Hindlimb muscle (tissue), 1 donor: ENCODE results near the gene ALDH3B1. TPM values are rescaled to one million over a fixed set of nuclear protein-coding genes. Genes with fewer than 3 reads are reported as not detected.

Experiments
- DNase-seq: peaks from one replicate; pipeline ENCODE4 v3.0.0-alpha.2; 2013
- polyA plus RNA-seq: library from polyadenylated mRNA; unstranded; fragments of 120-200 nt; gene quantifications from one replicate; pipeline ENCODE4 v1.2.1, GENCODE V29; 2013; ENCODE audit not compliant: insufficient read length

The ALDH3B1 gene
- polyA plus RNA-seq, 1 donor: 17.0 TPM

DNA sequence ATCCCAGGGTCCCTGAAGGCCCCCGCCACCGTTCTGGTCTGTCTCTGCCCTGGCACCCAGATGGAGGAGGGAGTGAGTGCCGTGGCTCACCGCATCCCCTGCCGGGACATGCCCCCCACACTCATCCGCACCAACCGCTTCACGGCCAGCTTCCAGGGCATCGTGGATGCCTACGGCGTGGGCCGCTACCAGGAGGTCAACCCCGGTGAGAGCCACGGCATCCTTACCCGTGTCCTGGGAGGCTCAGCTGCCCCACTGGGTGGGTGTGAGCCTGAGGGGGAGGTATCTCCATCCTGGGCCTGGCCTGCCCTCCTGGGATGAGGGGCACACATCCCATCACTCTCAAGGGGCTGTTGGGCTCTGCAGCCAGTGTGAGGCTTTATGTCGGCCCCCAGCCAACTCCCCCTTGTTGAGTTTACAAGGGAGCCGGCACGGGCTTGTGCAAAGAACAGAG is 34.8 kb downstream of the ALDH3B1 start:
- DNase-seq: no peak

DNA sequence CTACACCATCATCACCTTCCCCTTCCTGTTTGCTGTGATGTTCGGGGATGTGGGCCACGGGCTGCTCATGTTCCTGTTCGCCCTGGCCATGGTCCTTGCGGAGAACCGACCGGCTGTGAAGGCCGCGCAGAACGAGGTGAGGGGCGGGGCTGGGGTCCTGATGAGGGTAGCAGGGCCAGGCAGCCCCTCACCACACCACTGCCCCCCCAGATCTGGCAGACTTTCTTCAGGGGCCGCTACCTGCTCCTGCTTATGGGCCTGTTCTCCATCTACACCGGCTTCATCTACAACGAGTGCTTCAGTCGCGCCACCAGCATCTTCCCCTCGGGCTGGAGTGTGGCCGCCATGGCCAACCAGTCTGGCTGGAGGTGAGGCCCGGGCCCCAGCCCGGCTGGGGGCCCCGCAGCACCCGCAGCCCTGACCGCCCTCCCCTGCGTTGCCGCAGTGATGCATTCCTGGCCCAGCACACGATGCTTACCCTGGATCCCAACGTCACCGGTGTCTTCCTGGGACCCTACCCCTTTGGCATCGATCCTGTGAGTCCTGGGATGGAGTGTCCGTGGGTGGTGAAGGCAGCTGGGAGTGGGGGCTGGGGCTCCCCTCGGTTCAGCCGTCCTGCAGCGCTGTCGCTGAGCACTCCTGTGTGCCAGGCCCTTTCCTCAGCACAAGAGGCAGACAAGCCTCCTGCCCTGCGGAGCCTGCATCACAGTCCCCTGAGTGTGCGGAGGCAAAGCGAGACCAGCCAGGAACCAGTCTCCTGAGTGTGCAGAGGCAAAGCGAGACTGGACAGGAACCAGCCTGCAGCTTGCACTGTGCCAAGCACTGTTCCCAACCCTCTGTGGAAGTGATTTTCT is 37.5 kb downstream of the ALDH3B1 start:
- DNase-seq: no peak

- DNase-seq: no peak
Measured at GRCh38 chr11:68048681-68049508, 38.8 kb downstream of the ALDH3B1 start.

- no peak for DNase-seq
Measured at GRCh38 chr11:68049509-68050370, 39.6 kb downstream of the ALDH3B1 start.

- no peak for DNase-seq
Measured at GRCh38 chr11:68050371-68050841, 40.3 kb downstream of the ALDH3B1 start.

GRCh38 chr11:68051191-68052136 is 41.3 kb downstream of the ALDH3B1 start:
- no peak for DNase-seq

DNA sequence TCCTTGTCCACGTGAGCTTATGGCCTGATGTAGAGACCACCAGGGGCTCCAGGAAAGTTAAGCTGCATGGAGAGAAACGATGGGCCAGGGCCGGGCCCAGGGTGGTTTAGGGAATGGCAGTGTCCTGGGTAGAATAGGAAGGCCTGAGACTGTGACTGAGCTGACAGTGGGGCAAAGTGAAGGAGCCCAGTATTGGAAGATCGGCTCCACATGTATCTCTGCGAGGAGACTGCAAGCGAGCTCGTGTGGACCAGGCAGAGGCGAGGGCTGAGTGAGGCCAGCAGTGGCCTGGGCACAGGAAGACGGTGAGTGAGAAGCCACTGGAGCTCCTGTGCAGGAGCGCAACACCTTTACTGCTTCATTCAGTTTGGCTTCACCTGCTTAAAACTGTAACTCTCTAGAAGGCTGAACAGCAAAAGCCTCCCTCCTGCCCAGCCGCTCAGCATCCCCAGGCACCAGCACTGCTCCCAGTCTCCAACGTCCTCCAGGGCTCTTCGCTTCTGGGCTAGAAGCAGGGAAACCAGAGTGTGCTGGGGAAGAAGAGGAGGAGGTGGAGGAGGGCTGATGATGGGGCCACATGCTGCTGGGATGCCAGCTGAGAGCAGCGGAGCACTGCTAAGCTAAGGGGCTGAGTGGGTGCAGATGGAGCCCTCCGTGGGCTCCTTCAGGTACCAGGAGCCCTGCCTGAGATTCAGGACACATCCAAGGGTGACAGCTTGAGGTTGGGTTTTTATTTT is 42.2 kb downstream of the ALDH3B1 start:
- no peak for DNase-seq

DNA sequence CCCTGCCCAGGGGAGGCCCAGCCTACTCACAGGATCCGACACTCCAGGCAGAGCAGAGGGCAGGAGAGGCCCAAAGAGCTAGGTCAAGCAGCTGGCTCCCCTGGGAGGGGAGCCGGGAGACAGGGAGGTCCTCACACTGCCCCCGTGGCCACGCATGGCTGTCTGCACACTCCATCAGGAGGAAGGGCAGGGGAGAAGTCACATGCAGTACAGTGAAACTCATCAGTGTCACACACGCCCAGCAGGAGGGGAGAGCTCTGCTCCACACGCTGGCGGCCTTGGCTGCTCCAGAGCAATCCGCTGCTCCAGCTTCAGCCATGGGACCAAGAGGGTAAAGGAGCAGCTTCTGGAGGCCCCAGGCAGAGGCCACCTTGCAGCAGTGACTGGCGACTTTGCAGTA is 43.0 kb downstream of the ALDH3B1 start:
- no peak for DNase-seq

- DNase-seq: no peak
Measured at GRCh38 chr11:68053981-68054812, 44.1 kb downstream of the ALDH3B1 start.

- no peak for DNase-seq
Measured at GRCh38 chr11:68056317-68057285, 46.5 kb downstream of the ALDH3B1 start.

DNA sequence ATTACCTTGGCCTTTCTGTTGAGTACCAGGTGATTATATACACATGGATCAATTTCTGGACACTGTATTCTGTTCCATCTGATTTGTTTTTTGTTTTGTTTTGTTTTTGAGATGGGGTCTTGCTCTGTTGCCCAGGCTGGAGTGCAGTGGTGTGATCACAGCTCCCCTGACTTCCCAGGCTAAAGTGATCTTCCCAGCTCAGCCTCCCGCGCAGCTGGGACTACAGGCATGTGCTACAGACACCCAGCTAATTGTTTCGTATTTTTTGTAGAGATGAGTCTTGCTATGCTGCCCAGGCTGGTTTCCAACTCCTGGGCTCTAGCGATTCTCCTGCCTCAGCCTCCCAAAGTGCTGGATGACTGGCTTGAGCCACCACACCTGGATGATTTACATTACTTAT is 47.7 kb downstream of the ALDH3B1 start:
- no peak for DNase-seq

- DNase-seq: no peak
Measured at GRCh38 chr11:68061508-68061907, 51.4 kb downstream of the ALDH3B1 start.

GRCh38 chr11:68064926-68065325 is 54.8 kb downstream of the ALDH3B1 start:
- DNase-seq: no peak

DNA sequence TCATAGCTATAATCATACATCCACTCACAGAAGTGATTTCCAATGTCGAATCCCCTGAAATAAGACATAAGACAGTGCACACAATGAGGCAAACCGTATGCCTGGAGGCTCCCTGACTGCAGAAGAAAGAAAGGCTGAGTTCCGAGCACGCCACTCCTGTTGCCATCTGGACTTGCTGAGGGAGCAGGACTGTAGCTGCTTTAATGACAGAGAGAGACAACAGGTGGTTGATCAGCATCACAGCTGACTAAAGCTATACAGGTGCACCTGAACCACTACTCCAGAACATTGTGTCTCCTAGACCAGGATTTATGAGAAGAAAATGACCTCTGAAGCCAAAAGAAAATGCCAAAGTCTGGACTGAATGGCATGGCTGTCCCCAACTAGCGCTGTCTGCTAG is 55.7 kb downstream of the ALDH3B1 start:
- DNase-seq: no peak

DNA sequence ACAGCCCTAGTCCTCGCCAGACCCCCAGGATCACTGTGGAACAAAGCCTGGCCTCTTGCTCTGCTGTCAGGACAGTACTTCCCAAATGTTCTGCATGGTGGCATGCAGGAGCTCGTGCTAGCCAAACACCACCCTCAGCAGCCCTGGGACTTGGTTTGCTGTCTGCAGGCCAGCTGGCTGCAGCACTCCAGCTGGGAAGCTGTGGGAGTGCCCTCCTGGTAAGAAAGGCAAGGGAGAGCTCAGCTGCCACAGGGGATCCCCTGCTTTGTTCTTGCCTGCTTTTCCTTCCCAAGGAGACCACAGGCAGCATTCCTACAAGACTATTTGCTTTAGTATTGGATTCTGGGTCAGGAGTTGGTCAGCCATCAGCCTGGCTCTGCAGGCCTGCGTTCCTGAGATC is 56.6 kb downstream of the ALDH3B1 start:
- DNase-seq: no peak

DNA sequence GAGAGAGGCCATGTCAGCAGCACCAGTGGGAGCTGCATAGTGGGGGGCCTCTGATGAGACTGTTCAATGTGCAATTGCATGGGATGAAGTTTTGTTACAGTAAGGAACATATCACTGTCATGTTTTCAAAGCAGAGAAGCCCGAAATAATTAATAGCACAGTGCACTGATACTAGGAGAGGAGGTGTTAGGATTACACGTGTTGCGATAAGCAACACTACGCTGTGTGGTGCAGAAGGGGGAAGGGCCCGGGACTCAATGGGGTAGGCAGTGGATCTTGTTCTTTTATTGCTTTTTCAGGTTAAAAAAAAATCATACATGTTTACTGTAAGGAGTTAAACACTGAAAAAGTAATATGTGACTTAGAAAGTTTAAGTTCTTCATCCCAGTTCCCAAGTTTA is 57.9 kb downstream of the ALDH3B1 start:
- no peak for DNase-seq

GRCh38 chr11:68071281-68072048 is 61.3 kb downstream of the ALDH3B1 start:
- no peak for DNase-seq
